SK-N-SH treated with all-trans-retinoic acid at 6 μM for 48 hours (cell line): Measurements from ENCODE around the gene CYBC1.

Source experiments
- ATAC-seq: fragments of 200-7000 bp; cut with Tn5 transposase; 3 replicates; pipeline ENCODE4 v1.9.1; 2020; ENCODE audit warnings: mild to moderate bottlenecking, moderate library complexity
- ARNTL ChIP-seq: fragments of 450-650 bp; formaldehyde crosslinking; IDR thresholded peaks from 2 replicates; pipeline ENCODE4 v1.5.0; 2020; ENCODE audit warnings: low read depth, mild to moderate bottlenecking, moderate library complexity, borderline replicate concordance
- BACH2 ChIP-seq: fragments of 250-450 bp; sonication (Bioruptor Pico); IDR thresholded peaks from 2 replicates; pipeline ENCODE4 v1.9.0; 2021; ENCODE audit warnings: mild to moderate bottlenecking, borderline replicate concordance
- CREB5 ChIP-seq: fragments of 250-450 bp; sonication (Bioruptor Pico); IDR thresholded peaks from 2 replicates; pipeline ENCODE4 v1.5.1; 2020; ENCODE audit warnings: low read depth, mild to moderate bottlenecking, moderate library complexity
- CSDC2 ChIP-seq: fragments of 250-450 bp; sonication (Bioruptor Pico); IDR thresholded peaks from 2 replicates; pipeline ENCODE4 v1.5.0; 2020; ENCODE audit warnings: mild to moderate bottlenecking, moderate library complexity
- CSRNP3 ChIP-seq: fragments of 250-450 bp; sonication (Bioruptor Pico); IDR thresholded peaks from 2 replicates; pipeline ENCODE4 v1.5.1; 2021; ENCODE audit warnings: mild to moderate bottlenecking, moderate library complexity
- ESRRG ChIP-seq: fragments of 250-450 bp; sonication (Bioruptor Pico); IDR thresholded peaks from 2 replicates; pipeline ENCODE4 v1.6.1; 2021; ENCODE audit warnings: mild to moderate bottlenecking
- GLIS3 ChIP-seq: fragments of 250-450 bp; sonication (Bioruptor Pico); IDR thresholded peaks from 2 replicates; pipeline ENCODE4 v1.5.0; 2020; ENCODE audit warnings: mild to moderate bottlenecking, moderate library complexity
- ISL1 ChIP-seq: fragments of 250-450 bp; sonication (Bioruptor Pico); IDR thresholded peaks from 2 replicates; pipeline ENCODE4 v2.1.2; 2022; ENCODE audit warnings: mild to moderate bottlenecking, moderate library complexity
- OSR1 ChIP-seq: fragments of 250-450 bp; sonication (Bioruptor Pico); IDR thresholded peaks from 2 replicates; pipeline ENCODE4 v1.8.0; 2022; ENCODE audit warnings: moderate library complexity, mild to moderate bottlenecking, inconsistent platforms
- PATZ1 ChIP-seq: fragments of 250-450 bp; sonication (Bioruptor Pico); IDR thresholded peaks from 2 replicates; pipeline ENCODE4 v1.8.0; 2020; ENCODE audit warnings: mild to moderate bottlenecking, moderate library complexity, borderline replicate concordance
- PPARA ChIP-seq: fragments of 250-450 bp; sonication (Bioruptor Pico); IDR thresholded peaks from 2 replicates; pipeline ENCODE4 v1.5.0; 2020; ENCODE audit warnings: mild to moderate bottlenecking, borderline replicate concordance
- RARB ChIP-seq: fragments of 250-450 bp; sonication (Bioruptor Pico); IDR thresholded peaks from 2 replicates; pipeline ENCODE4 v1.8.0; 2021; ENCODE audit warnings: mild to moderate bottlenecking, moderate library complexity
- SNAI2 ChIP-seq: fragments of 250-450 bp; sonication (Bioruptor Pico); IDR thresholded peaks from 2 replicates; pipeline ENCODE4 v1.5.0; 2020; ENCODE audit warnings: mild to moderate bottlenecking, moderate library complexity
- TCF4 ChIP-seq: fragments of 250-450 bp; sonication (Bioruptor Pico); IDR thresholded peaks from 2 replicates; pipeline ENCODE4 v1.8.0; 2021; ENCODE audit warnings: mild to moderate bottlenecking, moderate library complexity, borderline replicate concordance
- TOX ChIP-seq: fragments of 250-450 bp; sonication (Bioruptor Pico); IDR thresholded peaks from 2 replicates; pipeline ENCODE4 v1.8.0; 2021; ENCODE audit warnings: mild to moderate bottlenecking, moderate library complexity, borderline replicate concordance
- TSHZ2 ChIP-seq: fragments of 250-450 bp; sonication (Bioruptor Pico); IDR thresholded peaks from 2 replicates; pipeline ENCODE4 v1.5.0; 2020; ENCODE audit warnings: mild to moderate bottlenecking, moderate library complexity
- ZC3H10 ChIP-seq: fragments of 250-450 bp; sonication (Bioruptor Pico); IDR thresholded peaks from 2 replicates; pipeline ENCODE4 v1.5.1; 2021; ENCODE audit warnings: mild to moderate bottlenecking, moderate library complexity
- ZFP3 ChIP-seq: fragments of 250-450 bp; sonication (Bioruptor Pico); IDR thresholded peaks from 2 replicates; pipeline ENCODE4 v1.5.0; 2020; ENCODE audit warnings: mild to moderate bottlenecking, moderate library complexity
- ZNF565 ChIP-seq: fragments of 450-650 bp; formaldehyde crosslinking; conservative IDR thresholded peaks from 2 replicates; pipeline ENCODE4 v1.5.0; 2020; ENCODE audit warnings: low read depth, mild to moderate bottlenecking, moderate library complexity
- ZNF70 ChIP-seq: fragments of 450-650 bp; formaldehyde crosslinking; IDR thresholded peaks from 2 replicates; pipeline ENCODE4 v1.5.0; 2020; ENCODE audit warnings: mild to moderate bottlenecking, moderate library complexity
- ZNF8 ChIP-seq: fragments of 450-650 bp; formaldehyde crosslinking; IDR thresholded peaks from 2 replicates; pipeline ENCODE4 v1.5.0; 2020; ENCODE audit warnings: mild to moderate bottlenecking, moderate library complexity

Gene CYBC1

GRCh38 chr17:82445542-82445941, 5.0 kb downstream of the CYBC1 start:
- TF ChIP-seq PPARA (CRISPR knock-in tag) (no peak), CREB5 (CRISPR knock-in tag) (no peak), ZC3H10 (CRISPR knock-in tag) (no peak), CSDC2 (CRISPR knock-in tag) (no peak), CSRNP3 (no peak), BACH2 (CRISPR knock-in tag) (no peak), ESRRG (no peak), RARB (CRISPR knock-in tag) (no peak), TCF4 (CRISPR knock-in tag) (no peak), GLIS3 (CRISPR knock-in tag) (no peak)
- no peak for ATAC-seq

GRCh38 chr17:82444941-82445521, 5.5 kb downstream of the CYBC1 start:
- TF ChIP-seq GLIS3 (CRISPR knock-in tag) (no peak), PPARA (CRISPR knock-in tag) (no peak), ZFP3 (no peak), TSHZ2 (CRISPR knock-in tag) (no peak), CREB5 (CRISPR knock-in tag) (no peak), SNAI2 (CRISPR knock-in tag) (no peak)
- ATAC-seq, result no peak

GRCh38 chr17:82444284-82444893, 6.2 kb downstream of the CYBC1 start:
- ATAC-seq, result no peak
- TF ChIP-seq ISL1 (CRISPR knock-in tag), result no peak
- no peak for TF ChIP-seq ZNF70 (CRISPR knock-in tag)
- no peak for TF ChIP-seq OSR1 (CRISPR knock-in tag)
- no peak for TF ChIP-seq CSRNP3
- TF ChIP-seq ARNTL, result no peak
- no peak for TF ChIP-seq SNAI2 (CRISPR knock-in tag)
- TF ChIP-seq ZC3H10 (CRISPR knock-in tag), result no peak
- TF ChIP-seq CSDC2 (CRISPR knock-in tag), result no peak
- no peak for TF ChIP-seq BACH2 (CRISPR knock-in tag)
- no peak for TF ChIP-seq TCF4 (CRISPR knock-in tag)
- TF ChIP-seq RARB (CRISPR knock-in tag), result no peak
- TF ChIP-seq ESRRG, result no peak
- no peak for TF ChIP-seq TSHZ2 (CRISPR knock-in tag)
- TF ChIP-seq TOX, result no peak
- TF ChIP-seq GLIS3 (CRISPR knock-in tag), result no peak
- TF ChIP-seq ZNF565 (CRISPR knock-in tag), result no peak
- TF ChIP-seq CREB5 (CRISPR knock-in tag), result no peak
- TF ChIP-seq PATZ1, result no peak
- TF ChIP-seq ZNF8 (CRISPR knock-in tag), result no peak
